Renal cortex interstitium (tissue), 15 donors: ENCODE measurements around the gene ARL1. TPM values are rescaled to one million over a fixed set of nuclear protein-coding genes. Genes with fewer than 3 reads are reported as not detected.
A peak's percentile ranks its signal among the peaks of the same experiment; 100 is the strongest.
"Not testable (repeated sequence)": the region's sequence is repeated elsewhere in the genome, so short reads cannot be mapped to it uniquely, and the experiment has no call there.

Source experiments
- DNase-seq, 11 donors: peaks; one replicate each; pipeline ENCODE4 v3.0.0-alpha.2; 2013; ENCODE audit warnings: low read depth in 9 of 11, low spot score in 4 of 11; ENCODE audit errors: extremely low read depth in 1 of 11
- long read RNA-seq, 16 experiments: transcript quantifications; one replicate each; lab custom pipeline, GENCODE V29; 2026
- polyA plus RNA-seq, 3 donors: library from polyadenylated mRNA; unstranded; fragments of 120-200 nt; gene quantifications; one replicate each; pipeline ENCODE4 v1.2.1, GENCODE V29; 2013; ENCODE audit not compliant: insufficient read length in 3 of 3

The ARL1 gene
- 100 to 1,000 TPM; 130 to 148 (median 141) TPM for polyA plus RNA-seq
- long read RNA-seq, donor 1, transcript ARL1-201 (6 exons, 3,241 nt): major isoform, 43 of 54 reads
- long read RNA-seq, donor 1, partial matches to known transcripts: 0 of 54 reads
- long read RNA-seq, donor 1, other reads (novel, unspliced or antisense): 9 of 54 reads
- long read RNA-seq, donor 2, transcript ARL1-201 (6 exons, 3,241 nt): major isoform, 31 of 34 reads
- long read RNA-seq, donor 2, partial matches to known transcripts: 0 of 34 reads
- long read RNA-seq, donor 2, other reads (novel, unspliced or antisense): 0 of 34 reads
- long read RNA-seq, donor 3, transcript ARL1-201 (6 exons, 3,241 nt): major isoform, 61 of 74 reads
- long read RNA-seq, donor 3, partial matches to known transcripts: 0 of 74 reads
- long read RNA-seq, donor 3, other reads (novel, unspliced or antisense): 8 of 74 reads
- long read RNA-seq, donor 4, transcript ARL1-201 (6 exons, 3,241 nt): major isoform, 40 of 43 reads
- long read RNA-seq, donor 4, partial matches to known transcripts: 0 of 43 reads
- long read RNA-seq, donor 4, other reads (novel, unspliced or antisense): 0 of 43 reads
- long read RNA-seq, donor 5: 0 reads
- long read RNA-seq, donor 6, transcript ARL1-209 (5 exons, 879 nt): minor isoform, 5 of 47 reads
- long read RNA-seq, donor 6, transcript ARL1-201 (6 exons, 3,241 nt): major isoform, 37 of 47 reads
- long read RNA-seq, donor 6, partial matches to known transcripts: 0 of 47 reads
- long read RNA-seq, donor 6, other reads (novel, unspliced or antisense): 5 of 47 reads
- long read RNA-seq, donor 7, transcript ARL1-201 (6 exons, 3,241 nt): major isoform, 57 of 64 reads
- long read RNA-seq, donor 7, partial matches to known transcripts: 0 of 64 reads
- long read RNA-seq, donor 7, other reads (novel, unspliced or antisense): 5 of 64 reads
- long read RNA-seq, donor 8, transcript ARL1-209 (5 exons, 879 nt): minor isoform, 6 of 80 reads
- long read RNA-seq, donor 8, transcript ARL1-201 (6 exons, 3,241 nt): major isoform, 68 of 80 reads
- long read RNA-seq, donor 8, partial matches to known transcripts: 0 of 80 reads
- long read RNA-seq, donor 8, other reads (novel, unspliced or antisense): 5 of 80 reads
- long read RNA-seq, donor 9, transcript ARL1-201 (6 exons, 3,241 nt): major isoform, 38 of 40 reads
- long read RNA-seq, donor 9, partial matches to known transcripts: 0 of 40 reads
- long read RNA-seq, donor 9, other reads (novel, unspliced or antisense): 0 of 40 reads
- long read RNA-seq, donor 10, transcript ARL1-201 (6 exons, 3,241 nt): major isoform, 53 of 63 reads
- long read RNA-seq, donor 10, partial matches to known transcripts: 5 of 63 reads
- long read RNA-seq, donor 10, other reads (novel, unspliced or antisense): 0 of 63 reads
- long read RNA-seq, donor 11, transcript ARL1-201 (6 exons, 3,241 nt): major isoform, 23 of 26 reads
- long read RNA-seq, donor 11, partial matches to known transcripts: 0 of 26 reads
- long read RNA-seq, donor 11, other reads (novel, unspliced or antisense): 0 of 26 reads
- long read RNA-seq, donor 12, transcript ARL1-201 (6 exons, 3,241 nt): major isoform, 21 of 21 reads
- long read RNA-seq, donor 12, partial matches to known transcripts: 0 of 21 reads
- long read RNA-seq, donor 12, other reads (novel, unspliced or antisense): 0 of 21 reads
- long read RNA-seq, donor 13: 0 reads
- long read RNA-seq, donor 14, transcript ARL1-201 (6 exons, 3,241 nt): major isoform, 49 of 56 reads
- long read RNA-seq, donor 14, partial matches to known transcripts: 0 of 56 reads
- long read RNA-seq, donor 14, other reads (novel, unspliced or antisense): 6 of 56 reads
- long read RNA-seq, donor 15, transcript ARL1-201 (6 exons, 3,241 nt): major isoform, 21 of 22 reads
- long read RNA-seq, donor 15, partial matches to known transcripts: 0 of 22 reads
- long read RNA-seq, donor 15, other reads (novel, unspliced or antisense): 0 of 22 reads
- long read RNA-seq, donor 16, transcript ARL1-201 (6 exons, 3,241 nt): major isoform, 133 of 153 reads
- long read RNA-seq, donor 16, partial matches to known transcripts: 0 of 153 reads
- long read RNA-seq, donor 16, other reads (novel, unspliced or antisense): 18 of 153 reads

GRCh38 chr12:101407436-101408345, at the start of gene ARL1:
TSS of gene ARL1 (minus strand) at chr12:101407772. CDS start at chr12:101407645, 127 bp downstream.
- peak; percentile 76 to 97 (median 85) for DNase-seq

DNA sequence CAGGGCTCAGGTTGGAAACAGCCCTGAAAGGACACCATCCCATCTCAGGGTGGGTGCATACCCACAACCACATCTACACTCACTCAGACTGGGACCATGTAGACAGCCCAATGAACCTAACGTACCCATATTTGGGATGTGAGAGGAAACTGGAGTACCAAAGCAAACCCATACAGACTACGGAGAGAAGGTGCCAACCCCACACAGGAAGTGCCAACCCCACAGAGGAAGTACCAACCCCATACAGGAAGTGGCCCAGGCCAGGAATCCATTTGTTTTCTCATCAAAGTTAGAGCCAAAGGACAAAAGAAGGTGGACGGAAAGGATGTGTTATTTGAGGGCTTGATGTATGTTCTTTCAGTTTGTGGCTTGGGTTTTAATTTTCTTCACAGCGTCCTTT, 48.1 kb upstream of the ARL1 start:
- no peak for DNase-seq

DNA sequence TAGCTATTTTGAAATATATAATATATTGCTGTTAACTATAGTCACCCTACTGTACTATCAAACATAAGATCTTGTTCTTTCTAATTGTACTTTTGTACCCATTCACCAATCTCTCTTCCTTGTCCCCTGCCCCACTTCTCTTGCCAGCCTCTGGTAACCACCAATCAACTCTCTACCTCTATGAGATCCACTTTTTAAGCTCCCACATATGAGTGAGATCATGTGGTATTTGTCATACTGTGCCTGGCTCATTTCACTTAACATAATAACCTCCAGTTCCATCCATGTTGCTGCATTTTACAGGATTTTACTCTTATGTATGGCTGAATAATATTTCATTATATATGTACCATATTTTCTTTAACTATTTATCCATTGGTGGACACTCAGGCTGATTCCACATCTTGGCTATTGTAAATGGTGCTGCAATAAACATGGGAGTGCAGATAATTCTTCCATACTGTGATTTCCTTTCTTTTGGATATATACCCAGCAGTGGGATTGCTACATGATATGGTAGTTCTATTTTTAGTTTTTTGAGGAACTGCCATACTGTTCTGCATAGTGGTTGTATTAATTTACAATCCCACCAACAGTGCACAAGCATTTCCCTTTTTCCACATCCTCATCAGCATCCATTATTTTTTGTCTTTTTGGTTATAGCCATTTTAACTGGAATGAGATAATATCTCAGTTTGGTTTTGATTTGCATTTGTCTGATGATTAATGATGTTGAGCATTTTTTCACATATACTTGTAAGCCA, 34.1 kb upstream of the ARL1 start:
- no peak for DNase-seq

DNA sequence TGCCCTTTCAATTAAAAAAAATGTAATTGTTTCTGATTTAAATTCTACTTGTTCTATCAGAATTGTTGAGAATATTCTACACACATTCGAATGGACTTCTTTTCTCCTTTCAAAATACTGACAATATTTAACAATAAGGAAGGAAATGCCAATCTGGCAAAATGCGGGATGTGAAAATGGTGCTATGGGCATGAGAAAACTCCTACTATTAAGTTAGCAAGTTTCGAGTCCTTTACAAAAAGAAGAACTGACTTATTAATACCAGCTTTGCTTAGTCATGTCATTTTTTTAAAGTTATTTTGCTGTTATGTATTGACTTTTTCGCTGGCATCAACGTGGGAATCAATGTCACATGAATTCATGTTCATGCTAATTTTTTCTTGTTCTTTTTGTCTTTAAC, 31.7 kb upstream of the ARL1 start:
- no peak for DNase-seq

DNA sequence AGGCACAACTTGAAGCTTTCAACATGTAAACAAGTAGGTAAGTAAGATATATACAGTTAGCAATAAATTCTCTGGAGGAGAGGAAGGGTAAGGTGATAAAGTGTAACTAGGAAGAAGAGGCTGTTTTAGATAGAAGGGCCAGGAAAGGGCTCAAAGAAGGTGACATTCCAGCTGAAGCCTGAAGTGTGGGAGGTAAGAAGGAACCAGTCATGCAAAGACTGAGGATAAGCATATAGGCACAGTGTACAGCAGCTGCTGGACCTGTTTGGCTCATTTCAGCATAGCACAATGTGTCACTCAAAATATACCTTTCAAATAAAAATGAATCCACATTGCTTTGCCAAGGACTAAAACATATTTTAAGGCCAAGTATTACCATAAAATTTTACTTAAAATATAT, 28.6 kb upstream of the ARL1 start:
- peak in 8 of 11 donors; percentile 1 to 36 (median 14) for DNase-seq

DNA sequence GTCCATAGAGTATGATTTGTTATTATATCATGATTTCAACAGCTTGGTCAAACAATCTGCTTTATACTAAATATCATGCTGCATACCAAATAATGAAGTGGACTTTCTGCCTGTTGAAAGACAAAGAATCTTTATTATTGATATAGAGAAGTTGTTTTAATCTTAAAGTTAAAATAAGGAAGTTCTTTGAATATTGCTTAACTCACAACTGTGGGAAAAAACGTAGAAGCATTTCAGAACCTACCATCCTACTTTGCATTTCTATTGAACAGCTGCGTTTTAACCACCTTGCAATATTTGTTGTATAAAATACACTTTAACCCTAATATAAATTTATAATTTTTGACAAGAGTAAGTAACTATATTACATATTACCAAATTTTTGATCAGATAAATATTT, 22.9 kb upstream of the ARL1 start:
- DNase-seq: no peak

DNA sequence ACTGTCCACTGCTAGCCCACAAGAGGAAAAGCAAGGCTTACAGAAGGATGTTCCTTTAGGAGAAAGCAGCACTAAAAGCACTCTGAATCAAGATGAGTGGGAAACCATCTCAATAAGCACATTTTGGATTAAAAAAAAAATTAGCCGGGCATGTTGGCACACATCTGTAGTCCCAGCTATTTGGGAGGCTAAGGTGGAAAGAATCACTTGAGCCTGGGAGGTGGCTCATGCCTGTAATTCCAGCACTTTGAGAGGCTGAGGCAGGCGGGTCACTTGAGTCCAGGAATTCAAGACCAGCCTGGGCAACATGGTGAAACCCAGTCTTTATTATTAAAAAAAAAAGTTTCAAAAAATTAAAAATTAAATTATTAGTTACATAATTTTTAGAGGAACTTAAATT, 17.0 kb upstream of the ARL1 start:
- no peak for DNase-seq

GRCh38 chr12:101422066-101422465, 14.5 kb upstream of the ARL1 start:
- DNase-seq: not testable (repeated sequence)

GRCh38 chr12:101415228-101415627, 7.7 kb upstream of the ARL1 start:
- no peak for DNase-seq

- peak in 9 of 11 donors; percentile 27 to 61 (median 44) for DNase-seq
These were observed 7.1 kb upstream of the ARL1 start for GRCh38 chr12:101414533-101415119.

- not testable (repeated sequence) for DNase-seq
These were observed 2.6 kb upstream of the ARL1 start for GRCh38 chr12:101410169-101410568.

DNA sequence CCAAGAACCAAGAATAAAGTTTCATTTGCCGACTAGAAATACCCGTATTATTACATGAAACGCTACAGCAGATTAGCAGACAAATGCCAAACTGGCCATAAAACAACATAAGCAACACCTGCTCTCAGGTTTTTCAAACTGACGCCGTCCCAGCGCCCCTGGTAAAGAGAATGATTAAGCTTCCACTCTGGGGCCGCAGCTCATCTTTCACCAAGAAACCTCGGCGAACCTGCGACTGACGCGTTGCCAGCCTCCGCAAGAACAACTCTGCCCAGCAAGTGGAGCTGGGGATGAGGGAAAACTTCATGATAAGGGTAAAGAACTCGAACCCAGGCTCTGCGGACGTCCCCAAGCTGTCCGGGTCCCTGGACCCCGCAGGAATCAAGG, 530 bp downstream of the ARL1 start:
- DNase-seq: peak in 6 of 11 donors; percentile 15 to 45 (median 20)

DNA sequence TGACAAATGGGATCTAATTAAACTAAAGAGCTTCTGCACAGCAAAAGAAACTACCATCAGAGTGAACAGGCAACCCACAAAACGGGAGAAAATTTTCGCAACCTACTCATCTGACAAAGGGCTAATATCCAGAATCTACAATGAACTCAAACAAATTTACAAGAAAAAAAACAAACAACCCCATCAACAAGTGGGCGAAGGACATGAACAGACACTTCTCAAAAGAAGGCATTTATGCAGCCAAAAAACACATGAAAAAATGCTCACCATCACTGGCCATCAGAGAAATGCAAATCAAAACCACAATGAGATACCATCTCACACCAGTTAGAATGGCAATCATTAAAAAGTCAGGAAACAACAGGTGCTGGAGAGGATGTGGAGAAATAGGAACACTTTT, 16.4 kb downstream of the ARL1 start:
- not testable (repeated sequence) for DNase-seq

GRCh38 chr12:101379149-101379548, 28.4 kb downstream of the ARL1 start:
- DNase-seq: no peak

GRCh38 chr12:101375573-101375972, 32.0 kb downstream of the ARL1 start:
- no peak for DNase-seq
